Measurements from ENCODE around the gene NXPE2.
"Not testable (repeated sequence)": the region's sequence is repeated elsewhere in the genome, so short reads cannot be mapped to it uniquely, and the experiment has no call there.

Gene NXPE2

GRCh38 chr11:114678125-114679036 lies at the start of gene NXPE2:
Gene NXPE2, plus strand, starts transcription at chr11:114678527. Its CDS starts 49 bp downstream, at chr11:114678576.
- DNase-seq: no peak

- not testable (repeated sequence) for DNase-seq
These were observed 46.8 kb upstream of the NXPE2 start for GRCh38 chr11:114631445-114631965.

GRCh38 chr11:114639440-114639839 lies 38.9 kb upstream of the NXPE2 start:
- not testable (repeated sequence) for DNase-seq

- no peak for DNase-seq
These were observed 27.7 kb upstream of the NXPE2 start for GRCh38 chr11:114650661-114651060.

GRCh38 chr11:114651145-114651718 lies 27.1 kb upstream of the NXPE2 start:
- no peak for DNase-seq

GRCh38 chr11:114653148-114653547 lies 25.2 kb upstream of the NXPE2 start:
- DNase-seq: no peak

- DNase-seq: no peak
These were observed 13.7 kb upstream of the NXPE2 start for GRCh38 chr11:114664641-114665040.

GRCh38 chr11:114666760-114667159 lies 11.6 kb upstream of the NXPE2 start:
- no peak for DNase-seq

GRCh38 chr11:114668109-114668508 lies 10.2 kb upstream of the NXPE2 start:
- DNase-seq: no peak

GRCh38 chr11:114673661-114674060 lies 4.7 kb upstream of the NXPE2 start:
- DNase-seq: no peak

- DNase-seq: no peak
These were observed 1.2 kb downstream of the NXPE2 start for GRCh38 chr11:114679505-114679904.

GRCh38 chr11:114683007-114683406 lies 4.7 kb downstream of the NXPE2 start:
- no peak for DNase-seq

GRCh38 chr11:114684636-114685035 lies 6.3 kb downstream of the NXPE2 start:
- DNase-seq: no peak

GRCh38 chr11:114685097-114685496 lies 6.8 kb downstream of the NXPE2 start:
- no peak for DNase-seq

- no peak for DNase-seq
These were observed 27.1 kb downstream of the NXPE2 start for GRCh38 chr11:114705280-114706024.

- no peak for DNase-seq
These were observed 31.6 kb downstream of the NXPE2 start for GRCh38 chr11:114709960-114710359.

GRCh38 chr11:114713756-114714155 lies 35.4 kb downstream of the NXPE2 start:
- DNase-seq: no peak

GRCh38 chr11:114719562-114719961 lies 41.2 kb downstream of the NXPE2 start:
- no peak for DNase-seq

- no peak for DNase-seq
These were observed 46.7 kb downstream of the NXPE2 start for GRCh38 chr11:114724916-114725524.

GRCh38 chr11:114725623-114726022 lies 47.3 kb downstream of the NXPE2 start:
- no peak for DNase-seq

GRCh38 chr11:114736806-114737205 lies 58.5 kb downstream of the NXPE2 start:
- DNase-seq: no peak

GRCh38 chr11:114738954-114739353 lies 60.6 kb downstream of the NXPE2 start:
- DNase-seq: peak; percentile 22 to 39

GRCh38 chr11:114745150-114745671 lies 66.9 kb downstream of the NXPE2 start:
- no peak for DNase-seq

All from CD4-positive, alpha-beta T cell treated with Interleukin-4 for 1 hour (primary cell).